GM23338 (cell line): Measurements from ENCODE around the gene DYSF. TPM values are rescaled to one million over a fixed set of nuclear protein-coding genes. Genes with fewer than 3 reads are reported as not detected.

Source experiments
- ATAC-seq: fragments of 200-7000 bp; cut with Tn5 transposase; 3 replicates; pipeline ENCODE4 v1.9.1; 2020
- DNase-seq: peaks from one replicate; pipeline ENCODE4 v3.0.0-alpha.2; 2015; ENCODE audit warnings: low spot score
- H2AFZ ChIP-seq: fragments of 200-600 bp; sonication (generic); 2 replicates; pipeline ENCODE4 v1.8.0; 2016; ENCODE audit warnings: antibody characterized with exemption, mild to moderate bottlenecking, moderate library complexity
- H3F3A ChIP-seq: fragments of 200-600 bp; sonication (generic); replicated peaks from 2 replicates; pipeline ENCODE4 v1.8.0; 2017; ENCODE audit warnings: antibody characterized with exemption, mixed run types, low read depth
- H3K27ac ChIP-seq: fragments of 200-600 bp; sonication (generic); 2 replicates; pipeline ENCODE4 v1.6.1; 2016; ENCODE audit warnings: low read depth
- H3K27me3 ChIP-seq: fragments of 200-600 bp; sonication (generic); 2 replicates; pipeline ENCODE4 v1.8.0; 2016; ENCODE audit warnings: mild to moderate bottlenecking, mixed run types, moderate library complexity; ENCODE audit not compliant: insufficient read depth
- H3K36me3 ChIP-seq: fragments of 200-600 bp; sonication (generic); 2 replicates; pipeline ENCODE4 v1.8.0; 2016; ENCODE audit warnings: mild to moderate bottlenecking; ENCODE audit not compliant: insufficient read depth
- H3K4me1 ChIP-seq: fragments of 200-600 bp; sonication (generic); 2 replicates; pipeline ENCODE4 v1.8.0; 2016; ENCODE audit warnings: mild to moderate bottlenecking, moderate library complexity; ENCODE audit not compliant: insufficient read depth
- H3K4me2 ChIP-seq: fragments of 200-600 bp; sonication (generic); 2 replicates; pipeline ENCODE4 v1.7.1; 2017; ENCODE audit warnings: mixed run types
- H3K4me3 ChIP-seq: fragments of 200-600 bp; sonication (generic); 2 replicates; pipeline ENCODE4 v1.6.1; 2016; ENCODE audit warnings: mixed run types
- H3K79me2 ChIP-seq: fragments of 200-600 bp; sonication (generic); replicated peaks from 2 replicates; pipeline ENCODE4 v1.8.0; 2017; ENCODE audit warnings: mild to moderate bottlenecking; ENCODE audit not compliant: insufficient read depth
- H3K9me2 ChIP-seq: fragments of 200-600 bp; sonication (generic); 2 replicates; pipeline ENCODE4 v1.8.0; 2017; ENCODE audit not compliant: insufficient read depth
- H4K20me1 ChIP-seq: fragments of 200-600 bp; sonication (generic); replicated peaks from 2 replicates; pipeline ENCODE4 v1.8.0; 2017; ENCODE audit warnings: mild to moderate bottlenecking; ENCODE audit not compliant: insufficient read depth
- H3K27ac Mint-ChIP-seq: 2 replicates; pipeline ENCODE4 v1.8.0; 2020; ENCODE audit warnings: inconsistent platforms, mild to moderate bottlenecking, moderate library complexity, mixed read lengths
- H3K27me3 Mint-ChIP-seq: 3 replicates; pipeline ENCODE4 v1.8.0; 2022; ENCODE audit warnings: low read depth, mild to moderate bottlenecking, moderate library complexity, mixed read lengths, inconsistent platforms; ENCODE audit not compliant: insufficient read depth, poor library complexity
- H3K36me3 Mint-ChIP-seq: 3 replicates; pipeline ENCODE4 v1.8.0; 2021; ENCODE audit warnings: low read depth, mild to moderate bottlenecking, inconsistent platforms, moderate library complexity, mixed read lengths
- H3K4me1 Mint-ChIP-seq: 3 replicates; pipeline ENCODE4 v1.8.0; 2020; ENCODE audit warnings: mild to moderate bottlenecking, inconsistent platforms, mixed read lengths
- H3K4me3 Mint-ChIP-seq: 3 replicates; pipeline ENCODE4 v1.8.0; 2021; ENCODE audit warnings: moderate library complexity, mild to moderate bottlenecking, inconsistent platforms, mixed read lengths
- H3K9me3 Mint-ChIP-seq: 3 replicates; pipeline ENCODE4 v1.8.0; 2020; ENCODE audit warnings: moderate library complexity, mild to moderate bottlenecking, inconsistent platforms, mixed read lengths
- CREB1 ChIP-seq: fragments of 250-450 bp; sonication (Bioruptor Pico); IDR thresholded peaks from 2 replicates; pipeline ENCODE4 v1.5.0; 2020; ENCODE audit warnings: low read depth, mild to moderate bottlenecking, moderate library complexity
- CTCF ChIP-seq, 2 experiments: fragments of 200-600 bp in 1 of 2; sonication (generic) in 1 of 2; conservative IDR thresholded peaks; 2 replicates each; pipeline versions ENCODE4 v1.5.1 to v1.6.1; 2016 to 2017; ENCODE audit warnings: antibody characterized with exemption in 2 of 2, low read depth in 2 of 2, mild to moderate bottlenecking in 2 of 2, moderate library complexity in 1 of 2
- ETS1 ChIP-seq: IDR thresholded peaks from 2 replicates; pipeline ENCODE4 v1.6.1; 2016; ENCODE audit warnings: antibody characterized with exemption
- EZH2 ChIP-seq: fragments of 200-600 bp; sonication (generic); IDR thresholded peaks from one replicate; pipeline ENCODE4 v1.8.0; 2017; ENCODE audit warnings: antibody characterized with exemption, mild to moderate bottlenecking, low read depth; ENCODE audit not compliant: unreplicated experiment
- EZH2phosphoT487 ChIP-seq: fragments of 200-600 bp; sonication (generic); IDR thresholded peaks from one replicate; pipeline ENCODE4 v1.8.1; 2018; ENCODE audit warnings: antibody characterized with exemption; ENCODE audit not compliant: unreplicated experiment
- JUNB ChIP-seq: IDR thresholded peaks from one replicate; pipeline ENCODE4 v1.6.1; 2016; ENCODE audit warnings: antibody characterized with exemption; ENCODE audit not compliant: unreplicated experiment
- NANOG ChIP-seq: IDR thresholded peaks from 2 replicates; pipeline ENCODE4 v1.6.1; 2016; ENCODE audit warnings: antibody characterized with exemption, borderline replicate concordance
- POLR2AphosphoS5 ChIP-seq: IDR thresholded peaks from 2 replicates; pipeline ENCODE4 v1.6.1; 2016; ENCODE audit warnings: antibody characterized with exemption, low read depth
- REST ChIP-seq: IDR thresholded peaks from one replicate; pipeline ENCODE4 v1.6.1; 2018; ENCODE audit warnings: antibody characterized with exemption; ENCODE audit not compliant: unreplicated experiment
- STAT1 ChIP-seq: IDR thresholded peaks from one replicate; pipeline ENCODE4 v1.6.1; 2016; ENCODE audit warnings: antibody characterized with exemption; ENCODE audit not compliant: unreplicated experiment
- ZNF114 ChIP-seq: fragments of 250-450 bp; sonication (Bioruptor Pico); IDR thresholded peaks from 2 replicates; pipeline ENCODE4 v1.5.0; 2020; ENCODE audit warnings: mild to moderate bottlenecking, moderate library complexity
- ZNF331 ChIP-seq: fragments of 250-450 bp; sonication (Bioruptor Pico); IDR thresholded peaks from 2 replicates; pipeline ENCODE4 v1.5.0; 2020; ENCODE audit warnings: low read depth, mild to moderate bottlenecking, moderate library complexity
- ZNF462 ChIP-seq: fragments of 250-450 bp; sonication (Bioruptor Pico); IDR thresholded peaks from 2 replicates; pipeline ENCODE4 v1.5.0; 2020; ENCODE audit warnings: mild to moderate bottlenecking, moderate library complexity
- polyA plus RNA-seq: library from polyadenylated mRNA; unstranded; fragments of >200 nt; fragmentation: Nextera tagmentation; extraction: Ambion mirVana; gene quantifications from 2 replicates; pipeline ENCODE4 v1.2.1, GENCODE V29; 2016
- total RNA-seq: library from RNA; depleted of rRNA; stranded (reverse); fragments of >200 nt; shearing (Covaris generic); gene quantifications from 2 replicates; pipeline ENCODE4 v1.2.3, GENCODE V29; 2014

Gene DYSF
- total and polyA plus RNA-seq, 2 experiments from 2014 or later: 7.3 to 21.3 TPM

GRCh38 chr2:71468279-71469015, 15.1 kb downstream of the DYSF start:
- peaks cover 57% of the 10 kb centered on the region for H3K27me3 ChIP-seq

More at GRCh38 chr2:71468279-71469015, 15.1 kb downstream of the DYSF start:
- 0 out of 2 replicates have a peak, but pooled peaks cover 2% of the 10 kb centered on the region for H3F3A ChIP-seq
- H3K79me2 ChIP-seq: no peaks in the 10 kb centered on the region
- no peak overlapping the region for H3K4me3 ChIP-seq
- H3K27ac ChIP-seq: no peak overlapping the region
- H3K4me1 ChIP-seq: peaks cover 16% of the 10 kb centered on the region; the same call in 1 of the 2 replicates
- Mint-ChIP-seq H3K4me3 (no peak overlapping the region), H3K9me3 (no peaks in the 10 kb centered on the region; the same call in 2 of the 3 replicates), H3K27ac (no peak overlapping the region), H3K36me3 (no peaks in the 10 kb centered on the region; the same call in 2 of the 3 replicates), H3K27me3 (peaks cover 18% of the 10 kb centered on the region), H3K4me1 (peaks cover 15% of the 10 kb centered on the region)
- no peak overlapping the region for H2AFZ ChIP-seq
- DNase-seq: no peak
- no peaks in the 10 kb centered on the region; the same call in 1 of the 2 replicates for H3K9me2 ChIP-seq
- H4K20me1 ChIP-seq: peaks cover 5% of the 10 kb centered on the region
- ATAC-seq: no peak
- no peaks in the 10 kb centered on the region; the same call in 1 of the 2 replicates for H3K36me3 ChIP-seq
- TF ChIP-seq ZNF462 (CRISPR knock-in tag) (no peak), STAT1 (no peak), EZH2phosphoT487 (no peak), ZNF114 (CRISPR knock-in tag) (no peak), JUNB (no peak), CREB1 (no peak), NANOG (no peak), ZNF331 (CRISPR knock-in tag) (no peak), ETS1 (no peak), CTCF (conservative IDR thresholded peaks at IDR 0.05; ENCODE audit: low read depth in 2 of 2) (no peak), REST (no peak), EZH2 (no peak), POLR2AphosphoS5 (no peak)
- H3K4me2 ChIP-seq: no peak overlapping the region
